Measurements from ENCODE around the gene KRTAP9-6. TPM values are rescaled to one million over a fixed set of nuclear protein-coding genes. Genes with fewer than 3 reads are reported as not detected.

Gene KRTAP9-6
- total RNA-seq (2022; extraction: Qiagen RNA extraction; ENCODE audit: low read depth), result not detected in 5 replicates

GRCh38 chr17:41265078-41265477 lies at the start of gene KRTAP9-6:
Gene KRTAP9-6 (plus strand): TSS chr17:41265378. CDS start chr17:41265378, 0 bp downstream.

GRCh38 chr17:41226598-41227095 lies 38.5 kb upstream of the KRTAP9-6 start, which contains the start of gene KRTAP9-2:
Gene KRTAP9-2 (plus strand): TSS chr17:41226648. CDS start chr17:41226655, 7 bp downstream.

GRCh38 chr17:41232399-41233105 lies 32.6 kb upstream of the KRTAP9-6 start, which contains the start of gene KRTAP9-3:
Gene KRTAP9-3 (plus strand): TSS chr17:41232449. CDS start chr17:41232502, 53 bp downstream.

GRCh38 chr17:41237949-41238437 lies 27.2 kb upstream of the KRTAP9-6 start, which contains the start of gene KRTAP9-8:
Gene KRTAP9-8 (plus strand): TSS chr17:41237999. CDS start chr17:41238052, 53 bp downstream.

GRCh38 chr17:41249637-41250240 lies 15.4 kb upstream of the KRTAP9-6 start, which contains the start of gene KRTAP9-4:
Gene KRTAP9-4 (plus strand): TSS chr17:41249687. CDS start chr17:41249721, 34 bp downstream.

GRCh38 chr17:41255381-41256290 lies 9.5 kb upstream of the KRTAP9-6 start, which contains the start of gene KRTAP9-9:
Gene KRTAP9-9 (plus strand): TSS chr17:41255384.

GRCh38 chr17:41275648-41276190 lies 10.5 kb downstream of the KRTAP9-6 start, which contains the start of gene KRTAP9-7:
Gene KRTAP9-7 (plus strand): TSS chr17:41275698. CDS start chr17:41275698, 0 bp downstream.

GRCh38 chr17:41301916-41302901 lies 37.0 kb downstream of the KRTAP9-6 start, which contains the start of gene KRTAP29-1:
Gene KRTAP29-1 (minus strand): TSS chr17:41302851. CDS start chr17:41302851, 0 bp downstream.

GRCh38 chr17:41308918-41309359 lies 43.8 kb downstream of the KRTAP9-6 start, which contains the start of gene KRTAP16-1:
Gene KRTAP16-1 (minus strand): TSS chr17:41309309. CDS start chr17:41309253, 56 bp downstream.

GRCh38 chr17:41315204-41315794 lies 50.1 kb downstream of the KRTAP9-6 start, which contains the start of gene KRTAP17-1:
Gene KRTAP17-1 (minus strand): TSS chr17:41315710. CDS start chr17:41315650, 60 bp downstream.

Other genes starting within 250 kb of the KRTAP9-6 start
- not detected in 5 replicates for gene KRTAP1-5, start 238.2 kb upstream of the KRTAP9-6 start, total RNA-seq (2022; extraction: Qiagen RNA extraction; ENCODE audit: low read depth)
- gene KRTAP1-4, start 235.2 kb upstream of the KRTAP9-6 start, total RNA-seq (2022; extraction: Qiagen RNA extraction; ENCODE audit: low read depth), result not detected in 5 replicates
- not detected in 5 replicates for gene KRTAP1-3, start 230.5 kb upstream of the KRTAP9-6 start, total RNA-seq (2022; extraction: Qiagen RNA extraction; ENCODE audit: low read depth)
- gene KRTAP1-1, start 223.9 kb upstream of the KRTAP9-6 start, total RNA-seq (2022; extraction: Qiagen RNA extraction; ENCODE audit: low read depth), result not detected in 5 replicates
- not detected in 5 replicates for gene KRTAP2-1, start 218.1 kb upstream of the KRTAP9-6 start, total RNA-seq (2022; extraction: Qiagen RNA extraction; ENCODE audit: low read depth)
- not detected in 5 replicates for gene KRTAP2-2, start 210.1 kb upstream of the KRTAP9-6 start, total RNA-seq (2022; extraction: Qiagen RNA extraction; ENCODE audit: low read depth)
- not detected in 5 replicates for gene KRTAP2-3, start 205.3 kb upstream of the KRTAP9-6 start, total RNA-seq (2022; extraction: Qiagen RNA extraction; ENCODE audit: low read depth)
- not detected in 5 replicates for gene KRTAP2-4, start 199.5 kb upstream of the KRTAP9-6 start, total RNA-seq (2022; extraction: Qiagen RNA extraction; ENCODE audit: low read depth)
- gene KRTAP4-7, start 181.2 kb upstream of the KRTAP9-6 start, total RNA-seq (2022; extraction: Qiagen RNA extraction; ENCODE audit: low read depth), result not detected in 5 replicates
- 0.08 TPM in 1 of 5 replicates, not detected in the others for gene KRTAP4-8, start 167.2 kb upstream of the KRTAP9-6 start, total RNA-seq (2022; extraction: Qiagen RNA extraction; ENCODE audit: low read depth)
- gene KRTAP4-16, start 163.2 kb upstream of the KRTAP9-6 start, total RNA-seq (2022; extraction: Qiagen RNA extraction; ENCODE audit: low read depth), result not detected in 5 replicates
- not detected in 5 replicates for gene KRTAP4-9, start 160.0 kb upstream of the KRTAP9-6 start, total RNA-seq (2022; extraction: Qiagen RNA extraction; ENCODE audit: low read depth)
- not detected in 5 replicates for gene KRTAP4-11, start 147.0 kb upstream of the KRTAP9-6 start, total RNA-seq (2022; extraction: Qiagen RNA extraction; ENCODE audit: low read depth)
- not detected in 5 replicates for gene KRTAP4-12, start 141.2 kb upstream of the KRTAP9-6 start, total RNA-seq (2022; extraction: Qiagen RNA extraction; ENCODE audit: low read depth)
- gene KRTAP4-6, start 124.8 kb upstream of the KRTAP9-6 start, total RNA-seq (2022; extraction: Qiagen RNA extraction; ENCODE audit: low read depth), result not detected in 5 replicates
- not detected in 5 replicates for gene KRTAP4-5, start 115.6 kb upstream of the KRTAP9-6 start, total RNA-seq (2022; extraction: Qiagen RNA extraction; ENCODE audit: low read depth)
- gene KRTAP4-4, start 104.6 kb upstream of the KRTAP9-6 start, total RNA-seq (2022; extraction: Qiagen RNA extraction; ENCODE audit: low read depth), result not detected in 5 replicates
- gene KRTAP4-3, start 97.2 kb upstream of the KRTAP9-6 start, total RNA-seq (2022; extraction: Qiagen RNA extraction; ENCODE audit: low read depth), result not detected in 5 replicates
- gene KRTAP4-2, start 87.2 kb upstream of the KRTAP9-6 start, total RNA-seq (2022; extraction: Qiagen RNA extraction; ENCODE audit: low read depth), result not detected in 5 replicates
- 0.17 to 0.25 TPM (median 0.24 TPM) in 4 of 5 replicates, not detected in the other for gene KRTAP4-1, start 80.5 kb upstream of the KRTAP9-6 start, total RNA-seq (2022; extraction: Qiagen RNA extraction; ENCODE audit: low read depth)
- gene KRTAP9-1, start 75.5 kb upstream of the KRTAP9-6 start, total RNA-seq (2022; extraction: Qiagen RNA extraction; ENCODE audit: low read depth), result not detected in 5 replicates
- gene KRTAP9-2, start 38.7 kb upstream of the KRTAP9-6 start, total RNA-seq (2022; extraction: Qiagen RNA extraction; ENCODE audit: low read depth), result not detected in 5 replicates
- not detected in 5 replicates for gene KRTAP9-3, start 32.9 kb upstream of the KRTAP9-6 start, total RNA-seq (2022; extraction: Qiagen RNA extraction; ENCODE audit: low read depth)
- gene KRTAP9-8, start 27.4 kb upstream of the KRTAP9-6 start, total RNA-seq (2022; extraction: Qiagen RNA extraction; ENCODE audit: low read depth), result not detected in 5 replicates
- gene KRTAP9-4, start 15.7 kb upstream of the KRTAP9-6 start, total RNA-seq (2022; extraction: Qiagen RNA extraction; ENCODE audit: low read depth), result not detected in 5 replicates
- gene KRTAP9-9, start 10.0 kb upstream of the KRTAP9-6 start, total RNA-seq (2022; extraction: Qiagen RNA extraction; ENCODE audit: low read depth), result not detected in 5 replicates
- gene KRTAP9-7, start 10.3 kb downstream of the KRTAP9-6 start, total RNA-seq (2022; extraction: Qiagen RNA extraction; ENCODE audit: low read depth), result not detected in 5 replicates
- not detected in 5 replicates for gene KRTAP29-1, start 37.5 kb downstream of the KRTAP9-6 start, total RNA-seq (2022; extraction: Qiagen RNA extraction; ENCODE audit: low read depth)
- not detected in 5 replicates for gene KRTAP16-1, start 43.9 kb downstream of the KRTAP9-6 start, total RNA-seq (2022; extraction: Qiagen RNA extraction; ENCODE audit: low read depth)
- gene KRTAP17-1, start 50.3 kb downstream of the KRTAP9-6 start, total RNA-seq (2022; extraction: Qiagen RNA extraction; ENCODE audit: low read depth), result not detected in 5 replicates
- gene KRT33A, start 85.5 kb downstream of the KRTAP9-6 start, total RNA-seq (2022; extraction: Qiagen RNA extraction; ENCODE audit: low read depth), result not detected in 5 replicates
- 0.06 to 0.16 TPM (median 0.15 TPM) in 3 of 5 replicates, not detected in the others for gene KRT33B, start 104.4 kb downstream of the KRTAP9-6 start, total RNA-seq (2022; extraction: Qiagen RNA extraction; ENCODE audit: low read depth)
- gene KRT34, start 116.9 kb downstream of the KRTAP9-6 start, total RNA-seq (2022; extraction: Qiagen RNA extraction; ENCODE audit: low read depth), result 0.25 to 0.43 TPM (median 0.30 TPM) in 5 replicates
- gene KRT31, start 132.2 kb downstream of the KRTAP9-6 start, total RNA-seq (2022; extraction: Qiagen RNA extraction; ENCODE audit: low read depth), result not detected in 5 replicates
- gene KRT37, start 159.2 kb downstream of the KRTAP9-6 start, total RNA-seq (2022; extraction: Qiagen RNA extraction; ENCODE audit: low read depth), result not detected in 5 replicates
- not detected in 5 replicates for gene KRT38, start 175.6 kb downstream of the KRTAP9-6 start, total RNA-seq (2022; extraction: Qiagen RNA extraction; ENCODE audit: low read depth)
- not detected in 5 replicates for gene KRT32, start 202.0 kb downstream of the KRTAP9-6 start, total RNA-seq (2022; extraction: Qiagen RNA extraction; ENCODE audit: low read depth)
- gene KRT35, start 215.8 kb downstream of the KRTAP9-6 start, total RNA-seq (2022; extraction: Qiagen RNA extraction; ENCODE audit: low read depth), result not detected in 5 replicates
- not detected in 5 replicates for gene KRT36, start 224.5 kb downstream of the KRTAP9-6 start, total RNA-seq (2022; extraction: Qiagen RNA extraction; ENCODE audit: low read depth)
- gene KRT13, start 240.2 kb downstream of the KRTAP9-6 start, total RNA-seq (2022; extraction: Qiagen RNA extraction; ENCODE audit: low read depth), result 0.18 to 0.48 TPM (median 0.23 TPM) in 5 replicates